ENCODE measurements around the gene EMILIN1. TPM values are rescaled to one million over a fixed set of nuclear protein-coding genes. Genes with fewer than 3 reads are reported as not detected.

The EMILIN1 gene
- total RNA-seq, 2 donors from 2014 or later = 1.9 to 2.1 TPM

DNA sequence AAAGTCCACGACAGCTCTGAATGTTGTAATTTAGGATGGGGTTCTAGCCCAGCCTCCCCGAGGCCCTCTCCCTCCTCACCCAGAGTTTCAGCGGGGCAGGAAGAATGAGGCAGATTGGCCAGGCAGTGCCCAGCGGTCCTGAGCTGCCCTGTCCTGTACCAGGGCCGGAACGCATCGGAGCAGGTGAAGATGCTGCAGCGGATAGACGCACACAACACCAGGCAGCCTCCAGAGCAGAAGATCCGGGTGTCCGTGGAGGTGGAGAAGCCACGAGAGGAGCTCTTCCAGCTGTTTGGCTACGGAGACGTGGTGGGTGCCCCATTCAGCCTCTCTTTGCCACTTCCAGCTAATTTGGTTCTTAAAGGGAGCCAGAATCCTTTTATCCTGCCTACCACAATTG is 18.9 kb downstream of the EMILIN1 start:
- Mint-ChIP-seq H3K27me3 (ENCODE audit: insufficient read depth) (no peaks in the 10 kb centered on the region), H3K27ac (no peak overlapping the region), H3K9me3 (no peaks in the 10 kb centered on the region), H3K4me3 (no peak overlapping the region), H3K36me3 (ENCODE audit: low read depth) (no peaks in the 10 kb centered on the region), H3K4me1 (peaks cover 4% of the 10 kb centered on the region)
- no peaks in the 10 kb centered on the region for H3K27me3 ChIP-seq (ENCODE audit: control insufficient read depth, insufficient read depth, low read length, poor library complexity, severe bottlenecking)
- DNase-seq = no peak
- H3K4me3 ChIP-seq (ENCODE audit: low read length) = no peak overlapping the region
- WGBS, 2 experiments (ENCODE audit: insufficient coverage in 1 of 2, insufficient read length in 1 of 2) = 89 to 100% methylated on average over 1 to 14 of the region's 14 CpGs
- TF ChIP-seq, protein P1, sequence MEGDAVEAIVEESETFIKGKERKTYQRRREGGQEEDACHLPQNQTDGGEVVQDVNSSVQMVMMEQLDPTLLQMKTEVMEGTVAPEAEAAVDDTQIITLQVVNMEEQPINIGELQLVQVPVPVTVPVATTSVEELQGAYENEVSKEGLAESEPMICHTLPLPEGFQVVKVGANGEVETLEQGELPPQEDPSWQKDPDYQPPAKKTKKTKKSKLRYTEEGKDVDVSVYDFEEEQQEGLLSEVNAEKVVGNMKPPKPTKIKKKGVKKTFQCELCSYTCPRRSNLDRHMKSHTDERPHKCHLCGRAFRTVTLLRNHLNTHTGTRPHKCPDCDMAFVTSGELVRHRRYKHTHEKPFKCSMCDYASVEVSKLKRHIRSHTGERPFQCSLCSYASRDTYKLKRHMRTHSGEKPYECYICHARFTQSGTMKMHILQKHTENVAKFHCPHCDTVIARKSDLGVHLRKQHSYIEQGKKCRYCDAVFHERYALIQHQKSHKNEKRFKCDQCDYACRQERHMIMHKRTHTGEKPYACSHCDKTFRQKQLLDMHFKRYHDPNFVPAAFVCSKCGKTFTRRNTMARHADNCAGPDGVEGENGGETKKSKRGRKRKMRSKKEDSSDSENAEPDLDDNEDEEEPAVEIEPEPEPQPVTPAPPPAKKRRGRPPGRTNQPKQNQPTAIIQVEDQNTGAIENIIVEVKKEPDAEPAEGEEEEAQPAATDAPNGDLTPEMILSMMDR (conservative IDR thresholded peaks at IDR 0.05) = no peak
- H3K27ac ChIP-seq (ENCODE audit: low read depth, low read length) = no peak overlapping the region
- H3K9me3 ChIP-seq (ENCODE audit: control insufficient read depth, low read length) = no peaks in the 10 kb centered on the region
- H3K4me1 ChIP-seq (ENCODE audit: control insufficient read depth, insufficient read depth, low read length) = peaks cover 5% of the 10 kb centered on the region
- H3K36me3 ChIP-seq (ENCODE audit: control insufficient read depth, insufficient read depth, low read length) = no peaks in the 10 kb centered on the region
- no peak overlapping the region for H3K9ac ChIP-seq (ENCODE audit: extremely low read depth, low read length, poor library complexity, severe bottlenecking)

DNA sequence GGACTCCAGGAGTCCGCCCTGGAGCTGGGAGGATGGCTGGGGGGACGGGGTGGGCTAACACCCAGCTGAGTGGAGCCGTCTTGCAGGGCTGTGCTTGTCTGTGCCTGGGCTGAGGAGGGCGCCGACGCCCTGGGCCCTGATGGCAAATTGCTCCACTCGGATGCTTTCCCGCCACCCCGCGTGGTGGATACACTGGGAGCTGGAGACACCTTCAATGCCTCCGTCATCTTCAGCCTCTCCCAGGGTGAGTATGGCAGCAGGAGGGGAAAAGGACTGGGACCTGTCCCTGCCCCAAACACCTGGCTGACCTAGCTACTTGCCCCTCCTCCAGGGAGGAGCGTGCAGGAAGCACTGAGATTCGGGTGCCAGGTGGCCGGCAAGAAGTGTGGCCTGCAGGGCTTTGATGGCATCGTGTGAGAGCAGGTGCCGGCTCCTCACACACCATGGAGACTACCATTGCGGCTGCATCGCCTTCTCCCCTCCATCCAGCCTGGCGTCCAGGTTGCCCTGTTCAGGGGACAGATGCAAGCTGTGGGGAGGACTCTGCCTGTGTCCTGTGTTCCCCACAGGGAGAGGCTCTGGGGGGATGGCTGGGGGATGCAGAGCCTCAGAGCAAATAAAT is 21.0 kb downstream of the EMILIN1 start:
- Histone ChIP-seq H3K9me3 (ENCODE audit: control insufficient read depth, low read length) (no peaks in the 10 kb centered on the region), H3K27ac (ENCODE audit: low read depth, low read length) (no peak overlapping the region), H3K27me3 (ENCODE audit: control insufficient read depth, insufficient read depth, low read length, poor library complexity, severe bottlenecking) (no peaks in the 10 kb centered on the region), H3K9ac (ENCODE audit: extremely low read depth, low read length, poor library complexity, severe bottlenecking) (no peak overlapping the region), H3K36me3 (ENCODE audit: control insufficient read depth, insufficient read depth, low read length) (no peaks in the 10 kb centered on the region), H3K4me3 (ENCODE audit: low read length) (no peak overlapping the region), H3K4me1 (ENCODE audit: control insufficient read depth, insufficient read depth, low read length) (peaks cover 5% of the 10 kb centered on the region)
- DNase-seq = no peak
- Mint-ChIP-seq H3K4me1 (peaks cover 4% of the 10 kb centered on the region), H3K27ac (no peak overlapping the region), H3K4me3 (no peak overlapping the region), H3K27me3 (ENCODE audit: insufficient read depth) (no peaks in the 10 kb centered on the region), H3K9me3 (no peaks in the 10 kb centered on the region), H3K36me3 (ENCODE audit: low read depth) (no peaks in the 10 kb centered on the region)
- 89 to 90% methylated on average over 12 to 19 of the region's 19 CpGs for WGBS, 2 experiments (ENCODE audit: insufficient coverage in 1 of 2, insufficient read length in 1 of 2)
- TF ChIP-seq, protein P1 (conservative IDR thresholded peaks at IDR 0.05) = no peak

DNA sequence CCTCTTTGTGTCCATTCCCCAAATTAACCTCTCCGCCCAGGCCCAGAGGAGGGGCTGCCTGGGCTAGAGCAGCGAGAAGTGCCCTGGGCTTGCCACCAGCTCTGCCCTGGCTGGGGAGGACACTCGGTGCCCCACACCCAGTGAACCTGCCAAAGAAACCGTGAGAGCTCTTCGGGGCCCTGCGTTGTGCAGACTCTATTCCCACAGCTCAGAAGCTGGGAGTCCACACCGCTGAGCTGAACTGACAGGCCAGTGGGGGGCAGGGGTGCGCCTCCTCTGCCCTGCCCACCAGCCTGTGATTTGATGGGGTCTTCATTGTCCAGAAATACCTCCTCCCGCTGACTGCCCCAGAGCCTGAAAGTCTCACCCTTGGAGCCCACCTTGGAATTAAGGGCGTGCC is 21.6 kb downstream of the EMILIN1 start:
- Mint-ChIP-seq H3K36me3 (ENCODE audit: low read depth) (no peaks in the 10 kb centered on the region), H3K4me3 (no peak overlapping the region), H3K27me3 (ENCODE audit: insufficient read depth) (no peaks in the 10 kb centered on the region), H3K4me1 (peaks cover 4% of the 10 kb centered on the region), H3K9me3 (no peaks in the 10 kb centered on the region), H3K27ac (peak overlapping the region; percentile 49)
- H3K27me3 ChIP-seq (ENCODE audit: control insufficient read depth, insufficient read depth, low read length, poor library complexity, severe bottlenecking) = peaks cover 5% of the 10 kb centered on the region
- DNase-seq = no peak
- peaks cover 5% of the 10 kb centered on the region for H3K4me1 ChIP-seq (ENCODE audit: control insufficient read depth, insufficient read depth, low read length)
- H3K36me3 ChIP-seq (ENCODE audit: control insufficient read depth, insufficient read depth, low read length) = no peaks in the 10 kb centered on the region
- no peak overlapping the region for H3K9ac ChIP-seq (ENCODE audit: extremely low read depth, low read length, poor library complexity, severe bottlenecking)
- no peaks in the 10 kb centered on the region for H3K9me3 ChIP-seq (ENCODE audit: control insufficient read depth, low read length)
- no peak overlapping the region for H3K27ac ChIP-seq (ENCODE audit: low read depth, low read length)
- 82 to 83% methylated on average over 8 to 10 of the region's 10 CpGs for WGBS, 2 experiments (ENCODE audit: insufficient coverage in 1 of 2, insufficient read length in 1 of 2)
- no peak overlapping the region for H3K4me3 ChIP-seq (ENCODE audit: low read length)
- TF ChIP-seq, protein P1 (conservative IDR thresholded peaks at IDR 0.05) = no peak

All from endodermal cell (in vitro differentiated cells).